ENCODE results near the gene CEP128. TPM values are rescaled to one million over a fixed set of nuclear protein-coding genes. Genes with fewer than 3 reads are reported as not detected.

Gene CEP128
- total RNA-seq, result 10 to 100 TPM; 18.6 to 21.6 TPM

DNA sequence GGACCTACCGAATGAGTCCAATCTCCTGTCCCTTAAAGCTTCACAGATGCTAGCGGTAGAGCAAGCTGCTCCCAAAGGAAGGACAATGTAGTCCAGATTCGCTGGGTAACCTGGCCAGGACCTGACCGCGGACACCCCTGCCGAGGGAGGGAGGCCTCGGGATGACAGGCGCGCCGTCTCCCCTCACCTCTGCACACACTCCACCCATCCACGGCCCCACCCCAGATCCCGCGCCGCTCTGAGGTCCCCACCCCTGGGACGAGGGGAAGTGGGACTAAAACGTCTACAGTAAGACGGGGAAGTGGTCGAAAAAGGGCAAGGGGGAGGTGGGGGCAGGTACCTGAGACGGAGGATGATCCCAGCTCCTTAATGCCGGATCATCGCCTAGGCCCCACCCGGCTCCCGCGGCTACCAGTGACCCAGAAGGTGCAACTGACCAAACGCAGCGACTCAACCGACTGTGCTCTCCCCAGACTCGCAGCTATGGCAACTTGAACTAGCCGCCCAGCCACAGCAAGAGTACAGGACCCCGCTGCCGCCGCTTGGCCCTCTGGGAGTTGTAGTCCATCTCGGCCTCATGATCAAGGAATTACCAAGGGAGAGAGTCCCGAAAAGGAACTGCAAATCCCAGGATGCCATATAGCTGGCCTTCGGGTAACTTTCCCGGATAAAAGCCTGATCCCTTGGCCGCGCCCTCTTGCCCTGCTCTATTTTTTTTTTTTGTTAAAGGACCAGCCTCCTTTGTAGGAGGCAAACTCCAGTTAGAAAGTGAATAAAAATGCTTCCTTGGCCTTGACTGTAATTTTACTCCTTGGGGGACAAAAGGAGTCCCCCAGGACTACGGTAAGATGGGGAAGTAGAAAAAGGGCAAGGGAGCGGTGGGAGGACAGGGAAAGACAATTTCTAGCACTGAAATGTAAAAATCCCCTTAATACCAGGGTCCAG lies at the start of gene CEP128:
TSS of gene CEP128 (minus strand) at position 498 of the 945 bp plus-strand sequence.
- Mint-ChIP-seq H3K27me3 (no peaks in the 10 kb centered on the region), H3K4me1 (peaks cover 33% of the 10 kb centered on the region), H3K9me3 (ENCODE audit: low read depth) (peaks cover 1% of the 10 kb centered on the region), H3K36me3 (ENCODE audit: low read depth) (no peaks in the 10 kb centered on the region), H3K27ac (peak within 1 kb of the TSS; percentile 96), H3K4me3 (peak within 1 kb of the TSS; percentile 90)
- peak; percentile 93 for DNase-seq
- CTCF ChIA-PET, result interaction anchor here (0.7 to 2.5 kb wide), 10 partner anchors 10 to 495 kb away, joined by 3 to 13 read pairs (median 3); partner anchors contain the start of gene TSHR
- peak; percentile 85 for ATAC-seq
- intact Hi-C loops (cut with DNase I, micrococcal nuclease), result loop anchor here (1.0 to 10.0 kb wide), 11 partner anchors 10 to 593 kb away; partner anchors contain the start of gene SEL1L (in 2 of the 2)
- POLR2A ChIA-PET, result interaction anchor here (0.6 to 2.0 kb wide), 5 partner anchors 11 to 280 kb away, joined by 3 to 12 read pairs (median 4); partner anchors contain the start of gene GTF2A1

DNA sequence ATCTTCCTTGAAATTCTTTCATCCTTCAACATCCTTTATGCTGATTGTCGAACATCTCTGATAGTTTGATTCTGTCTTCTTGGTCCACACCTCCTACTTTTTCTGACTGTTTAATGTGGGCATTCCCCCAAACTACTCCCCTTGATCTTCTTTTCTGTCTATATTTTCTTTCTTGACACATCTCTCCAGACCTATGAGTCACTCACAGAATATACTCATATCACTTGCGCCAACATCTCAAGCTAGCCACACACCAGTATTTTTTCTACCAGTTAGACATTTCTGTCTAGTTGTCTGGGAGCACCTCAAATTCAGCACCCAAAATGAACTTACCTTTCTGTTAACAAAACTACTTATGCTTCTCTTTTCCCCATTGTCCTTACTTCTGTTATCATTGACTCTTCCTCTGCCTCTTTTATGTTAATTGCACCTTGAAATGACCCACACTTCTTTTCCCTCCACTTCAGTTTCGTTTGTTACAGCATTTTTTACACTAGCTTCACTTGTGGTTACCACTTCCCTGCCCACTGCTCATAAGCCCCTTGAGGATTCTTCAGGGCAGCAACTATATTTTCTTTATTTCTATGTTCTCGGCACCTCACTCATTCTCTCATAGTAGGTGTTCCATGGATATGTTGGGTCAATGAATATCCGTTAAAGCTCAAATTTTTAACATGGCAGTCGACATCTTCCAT lies 47.3 kb upstream of the CEP128 start:
- POLR2A ChIA-PET, result interaction anchor here (1.1 kb wide), 1 partner anchor 47 kb away, joined by 3 read pairs; no protein-coding TSS in a partner anchor
- intact Hi-C loops (cut with DNase I, micrococcal nuclease), result loop anchor here in 1 of 2 experiments (1.0 to 5.0 kb wide), 3 partner anchors 137 to 782 kb away; no protein-coding TSS in a partner anchor
- no peak overlapping the region for H3K27ac Mint-ChIP-seq

DNA sequence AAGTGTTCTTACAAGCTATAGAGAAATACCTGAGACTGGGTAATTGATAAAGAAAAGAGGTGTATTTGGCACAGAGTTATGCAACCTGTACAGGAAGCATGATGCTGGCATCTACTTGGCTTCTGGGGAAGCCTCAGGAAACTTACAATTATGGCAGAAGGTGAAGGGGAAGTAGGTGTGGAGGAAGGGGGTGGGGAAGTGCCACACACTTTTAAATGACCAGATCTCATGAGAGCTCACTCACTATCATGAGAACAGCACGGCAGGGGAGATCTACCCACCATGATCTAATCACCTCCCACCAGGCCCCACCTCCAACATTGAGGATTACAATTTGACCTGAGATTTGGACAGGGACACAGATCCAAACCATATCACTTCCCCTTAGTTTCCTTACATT lies 46.7 kb upstream of the CEP128 start:
- Mint-ChIP-seq H3K27me3 (peaks cover 10% of the 10 kb centered on the region), H3K4me1 (no peaks in the 10 kb centered on the region), H3K9me3 (ENCODE audit: low read depth) (no peaks in the 10 kb centered on the region), H3K36me3 (ENCODE audit: low read depth) (no peaks in the 10 kb centered on the region), H3K4me3 (no peak overlapping the region), H3K27ac (no peak overlapping the region)
- DNase-seq, result no peak
- CTCF ChIA-PET, result interaction anchor here (1.0 to 7.3 kb wide), 12 partner anchors 9 to 182 kb away, joined by 3 to 119 read pairs (median 4); partner anchors contain the start of gene TSHR
- intact Hi-C loops (cut with DNase I, micrococcal nuclease), result loop anchor here in 1 of 2 experiments (1.0 to 5.0 kb wide), 3 partner anchors 136 to 781 kb away; no protein-coding TSS in a partner anchor
- ATAC-seq, result no peak
- POLR2A ChIA-PET, result interaction anchor here (1.1 kb wide), 1 partner anchor 46 kb away, joined by 3 read pairs; no protein-coding TSS in a partner anchor

More for the DNA sequence above, 47.3 kb upstream of the CEP128 start:
- Mint-ChIP-seq H3K27me3 (peaks cover 9% of the 10 kb centered on the region), H3K9me3 (ENCODE audit: low read depth) (no peaks in the 10 kb centered on the region), H3K36me3 (ENCODE audit: low read depth) (no peaks in the 10 kb centered on the region), H3K4me3 (no peak overlapping the region), H3K4me1 (no peaks in the 10 kb centered on the region)
- CTCF ChIA-PET, result interaction anchor here (1.1 to 7.3 kb wide), 9 partner anchors 8 to 181 kb away, joined by 3 to 119 read pairs (median 6); partner anchors contain the start of gene TSHR
- ATAC-seq, result peak; percentile 95
- DNase-seq, result peak; percentile 27

DNA sequence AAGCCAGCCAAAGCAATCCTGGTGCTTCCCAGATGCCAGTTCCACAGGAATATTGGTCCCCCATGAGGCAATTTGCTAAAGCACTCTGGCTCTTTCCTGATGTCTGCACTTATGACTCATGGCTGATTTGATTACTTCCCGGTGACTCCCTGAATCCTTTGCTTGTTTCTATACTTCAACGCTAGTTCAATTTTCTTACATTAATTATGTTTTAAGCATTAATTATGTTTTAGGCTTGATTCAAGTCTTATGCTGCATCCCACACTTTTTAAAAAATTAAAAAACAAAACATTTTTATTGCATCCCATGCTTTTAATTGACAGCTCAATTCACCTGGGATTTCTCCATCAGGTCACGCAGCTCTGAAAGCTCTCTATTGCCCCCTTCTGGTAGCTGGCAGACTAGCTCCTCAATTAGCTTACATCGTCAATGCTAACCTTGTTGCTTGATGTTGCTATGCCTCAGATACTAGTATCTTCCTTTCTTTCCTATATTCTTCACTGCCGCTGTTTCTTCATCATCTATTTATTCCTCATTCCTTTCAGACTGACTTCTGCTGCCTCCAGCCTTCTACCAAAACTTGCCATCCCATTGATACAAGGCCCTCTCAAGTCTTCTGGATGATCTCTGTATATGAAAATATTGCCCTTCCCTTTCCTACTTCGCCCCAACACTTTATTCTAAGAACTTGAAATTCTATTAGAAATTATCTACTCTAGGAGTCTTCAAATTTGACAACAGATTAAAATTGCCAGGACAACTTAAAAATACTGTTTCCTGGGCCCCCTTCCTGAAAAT lies 45.9 kb upstream of the CEP128 start:
- Mint-ChIP-seq H3K4me1 (no peaks in the 10 kb centered on the region), H3K27me3 (peaks cover 9% of the 10 kb centered on the region), H3K36me3 (ENCODE audit: low read depth) (no peaks in the 10 kb centered on the region), H3K9me3 (ENCODE audit: low read depth) (no peaks in the 10 kb centered on the region), H3K27ac (no peak overlapping the region), H3K4me3 (no peak overlapping the region)
- peak; percentile 34 for ATAC-seq
- peak; percentile 74 for DNase-seq
- CTCF ChIA-PET, result interaction anchor here (0.5 to 7.3 kb wide), 41 partner anchors 9 to 931 kb away, joined by 3 to 119 read pairs (median 3); partner anchors contain the start of genes CEP128 and TSHR
- intact Hi-C loops (cut with DNase I, micrococcal nuclease), result loop anchor here (1.0 to 5.0 kb wide), 7 partner anchors 28 to 931 kb away; partner anchors contain the start of gene TSHR (in 1 of the 2)
- POLR2A ChIA-PET, result interaction anchor here (0.7 to 0.9 kb wide), 2 partner anchors 28 to 56 kb away, joined by 4 to 6 read pairs; no protein-coding TSS in a partner anchor

DNA sequence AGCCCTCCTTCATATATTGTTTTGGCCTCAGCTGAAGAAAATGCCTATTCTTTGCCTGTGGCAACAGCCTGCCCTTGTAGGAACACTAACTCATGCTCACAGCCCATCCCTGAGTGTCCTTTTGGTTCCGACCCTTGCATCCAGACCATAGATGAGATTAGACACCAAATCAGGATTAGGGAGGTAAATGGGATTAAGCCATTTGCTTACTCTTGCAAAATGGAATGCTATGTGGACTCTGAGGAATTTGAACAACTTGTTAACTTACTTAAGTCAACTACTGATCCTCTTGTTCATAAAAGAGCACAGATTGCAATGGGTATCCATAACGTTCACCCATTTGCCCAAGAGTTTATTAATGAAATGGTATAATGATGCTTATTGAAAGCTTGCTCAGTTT lies 41.2 kb upstream of the CEP128 start:
- Mint-ChIP-seq H3K27ac (no peak overlapping the region), H3K4me3 (no peak overlapping the region), H3K36me3 (ENCODE audit: low read depth) (no peaks in the 10 kb centered on the region), H3K27me3 (peaks cover 7% of the 10 kb centered on the region), H3K9me3 (ENCODE audit: low read depth) (no peaks in the 10 kb centered on the region), H3K4me1 (peaks cover 8% of the 10 kb centered on the region)
- CTCF ChIA-PET, result interaction anchor here (1.7 kb wide), 1 partner anchor 23 kb away, joined by 3 read pairs; no protein-coding TSS in a partner anchor
- intact Hi-C loops (cut with DNase I, micrococcal nuclease), result no loop called here
- DNase-seq (no peak), ATAC-seq (no peak)
- POLR2A ChIA-PET, result no interaction called here

DNA sequence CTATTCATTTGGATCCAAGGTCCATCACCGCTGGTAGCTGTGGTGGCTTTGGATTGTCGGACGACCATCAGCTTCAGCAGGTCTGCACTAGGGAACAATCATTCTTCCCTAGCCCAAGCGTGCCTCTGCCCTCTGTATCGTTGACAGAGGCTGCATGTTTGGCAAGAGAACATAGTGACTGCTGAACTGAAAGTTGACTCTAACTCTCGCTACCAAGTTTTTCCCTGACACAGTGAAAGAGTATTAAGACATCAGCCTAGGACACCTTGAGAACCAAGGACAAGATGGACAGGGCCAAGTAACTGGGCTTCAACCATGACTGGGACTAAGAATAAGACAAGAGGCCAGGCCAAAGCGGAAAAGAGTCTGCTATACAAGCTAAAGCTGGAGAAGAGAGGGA lies 40.1 kb upstream of the CEP128 start:
- CTCF ChIA-PET, result interaction anchor here (0.6 to 1.7 kb wide), 4 partner anchors 9 to 161 kb away, joined by 3 to 4 read pairs (median 3); no protein-coding TSS in a partner anchor

DNA sequence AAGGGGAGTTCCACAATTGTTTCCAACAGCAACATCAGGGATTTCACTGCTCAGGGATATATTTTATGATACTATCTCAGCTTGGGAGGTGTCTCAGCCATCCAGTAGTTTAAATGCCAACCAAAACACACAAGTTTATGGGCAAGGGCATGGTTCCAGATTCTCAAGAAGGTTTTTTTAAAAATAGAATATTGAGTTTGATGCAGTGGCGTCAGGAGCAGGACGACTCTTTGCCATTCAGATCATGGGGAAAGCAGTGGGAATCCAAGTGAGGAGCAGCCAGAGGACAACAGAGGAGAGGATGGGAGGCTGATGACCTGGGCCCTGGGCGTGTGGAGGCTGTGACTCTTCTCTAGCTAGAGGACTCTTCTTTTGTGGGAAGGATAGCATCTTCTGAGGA lies 39.6 kb upstream of the CEP128 start:
- DNase-seq (no peak), ATAC-seq (no peak)
- ChIA-PET POLR2A (no interaction called here), CTCF (interaction anchor here (0.8 to 1.7 kb wide), 3 partner anchors 9 to 90 kb away, joined by 3 to 4 read pairs (median 3); no protein-coding TSS in a partner anchor)
- no peak overlapping the region for H3K4me3 Mint-ChIP-seq
- no peak overlapping the region for H3K27ac Mint-ChIP-seq
- H3K9me3 Mint-ChIP-seq (ENCODE audit: low read depth), result no peaks in the 10 kb centered on the region
- H3K4me1 Mint-ChIP-seq, result peaks cover 8% of the 10 kb centered on the region
- H3K36me3 Mint-ChIP-seq (ENCODE audit: low read depth), result no peaks in the 10 kb centered on the region
- intact Hi-C loops (cut with DNase I, micrococcal nuclease), result no loop called here
- H3K27me3 Mint-ChIP-seq, result peaks cover 7% of the 10 kb centered on the region

More for the DNA sequence above, 40.1 kb upstream of the CEP128 start:
- Mint-ChIP-seq H3K9me3 (ENCODE audit: low read depth) (no peaks in the 10 kb centered on the region), H3K27me3 (peaks cover 7% of the 10 kb centered on the region), H3K4me3 (no peak overlapping the region), H3K4me1 (peaks cover 8% of the 10 kb centered on the region), H3K27ac (no peak overlapping the region), H3K36me3 (ENCODE audit: low read depth) (no peaks in the 10 kb centered on the region)
- POLR2A ChIA-PET, result no interaction called here
- intact Hi-C loops (cut with DNase I, micrococcal nuclease), result no loop called here
- DNase-seq (no peak), ATAC-seq (no peak)

DNA sequence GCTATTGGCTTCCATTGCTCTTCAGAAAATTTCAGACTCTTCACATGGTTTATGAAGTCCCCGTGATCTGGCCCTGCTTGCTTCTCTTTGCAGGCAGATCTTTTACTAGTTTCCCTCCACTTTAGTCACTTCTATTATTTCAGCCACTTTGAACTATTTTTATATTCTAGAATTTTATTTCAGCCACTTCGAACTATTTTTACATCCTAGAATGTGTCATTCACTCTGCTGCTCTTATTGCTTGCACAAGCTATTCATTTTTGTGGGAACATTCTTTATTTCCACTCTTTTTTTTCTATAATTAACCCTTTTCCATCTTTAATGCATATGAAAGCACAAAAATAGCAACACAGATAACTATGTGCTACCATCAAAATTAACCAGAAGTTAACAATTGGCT lies 38.4 kb upstream of the CEP128 start:
- H3K27ac Mint-ChIP-seq, result no peak overlapping the region
- intact Hi-C loops (cut with DNase I, micrococcal nuclease), result no loop called here
- no peaks in the 10 kb centered on the region for H3K9me3 Mint-ChIP-seq (ENCODE audit: low read depth)
- H3K27me3 Mint-ChIP-seq, result peaks cover 8% of the 10 kb centered on the region
- ChIA-PET POLR2A (no interaction called here), CTCF (interaction anchor here (1.0 kb wide), 1 partner anchor 290 kb away, joined by 3 read pairs; no protein-coding TSS in a partner anchor)
- ATAC-seq (no peak), DNase-seq (no peak)
- no peak overlapping the region for H3K4me3 Mint-ChIP-seq
- H3K36me3 Mint-ChIP-seq (ENCODE audit: low read depth), result no peaks in the 10 kb centered on the region
- peaks cover 8% of the 10 kb centered on the region for H3K4me1 Mint-ChIP-seq

DNA sequence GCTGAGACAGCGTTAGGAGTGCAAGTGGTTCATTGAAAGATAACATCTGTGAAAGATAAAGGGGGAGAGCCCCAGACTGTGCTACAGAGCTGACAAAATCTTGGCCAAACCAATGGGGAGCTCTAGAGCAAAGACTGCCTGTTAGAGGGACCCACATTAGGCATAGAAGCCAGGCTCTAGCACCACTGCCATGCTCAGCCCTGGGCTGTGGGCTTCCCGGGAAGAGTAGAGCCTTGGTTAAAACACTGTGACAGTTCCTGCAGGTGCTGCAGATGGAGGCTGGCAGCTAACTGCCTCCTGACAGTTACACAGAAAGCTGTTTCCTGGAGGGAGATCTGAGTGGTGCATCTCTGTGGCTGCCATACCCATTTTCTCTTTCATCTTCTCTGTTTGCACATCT lies 36.9 kb upstream of the CEP128 start:
- Mint-ChIP-seq H3K27me3 (peaks cover 9% of the 10 kb centered on the region), H3K4me3 (no peak overlapping the region), H3K36me3 (ENCODE audit: low read depth) (no peaks in the 10 kb centered on the region), H3K27ac (no peak overlapping the region), H3K9me3 (ENCODE audit: low read depth) (no peaks in the 10 kb centered on the region), H3K4me1 (peaks cover 8% of the 10 kb centered on the region)
- CTCF ChIA-PET, result interaction anchor here (0.7 to 9.5 kb wide), 5 partner anchors 8 to 18 kb away, joined by 3 to 102 read pairs (median 5); no protein-coding TSS in a partner anchor
- intact Hi-C loops (cut with DNase I, micrococcal nuclease), result no loop called here
- POLR2A ChIA-PET, result no interaction called here
- DNase-seq (no peak), ATAC-seq (peak; percentile 64)

DNA sequence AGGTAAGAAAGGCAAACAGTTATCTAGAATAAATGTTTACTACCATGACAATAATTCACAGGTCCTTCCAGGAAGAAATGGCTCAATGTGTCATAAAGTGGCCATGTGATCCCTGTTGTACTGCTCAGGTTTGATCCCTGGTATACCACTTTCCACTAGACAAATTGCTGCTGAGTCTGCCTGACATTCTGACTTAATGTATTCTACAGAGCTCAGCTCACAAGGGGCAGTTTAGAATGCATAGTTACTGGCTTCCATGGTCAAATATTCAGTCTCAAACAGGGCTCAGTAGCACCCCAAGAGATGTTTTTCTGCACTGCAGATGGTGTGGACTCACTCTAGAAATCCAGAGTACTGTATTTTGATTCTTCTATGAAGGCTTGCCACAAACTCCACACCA lies 35.7 kb upstream of the CEP128 start:
- Mint-ChIP-seq H3K9me3 (ENCODE audit: low read depth) (no peaks in the 10 kb centered on the region), H3K4me1 (peaks cover 8% of the 10 kb centered on the region), H3K27ac (no peak overlapping the region), H3K27me3 (peaks cover 11% of the 10 kb centered on the region), H3K4me3 (no peak overlapping the region), H3K36me3 (ENCODE audit: low read depth) (no peaks in the 10 kb centered on the region)
- ATAC-seq (peak; percentile 57), DNase-seq (no peak)
- ChIA-PET CTCF (interaction anchor here (0.5 to 9.5 kb wide), 6 partner anchors 9 to 440 kb away, joined by 3 to 102 read pairs (median 5); partner anchors contain the start of gene TSHR), POLR2A (no interaction called here)
- intact Hi-C loops (cut with DNase I, micrococcal nuclease), result no loop called here
